GM18867 (cell line): Measurements from ENCODE around the gene CD99L2.

ENCODE experiments used
- ATAC-seq: cut with Tn5 transposase; IDR thresholded peaks from one replicate; pipeline ENCODE4 v1.9.1; 2021; ENCODE audit warnings: mild to moderate bottlenecking, moderate library complexity; ENCODE audit not compliant: unreplicated experiment

The CD99L2 gene

GRCh38 chrX:150806827-150807226 is 91.6 kb downstream of the CD99L2 start:
- no peak for ATAC-seq

GRCh38 chrX:150805736-150806135 is 92.7 kb downstream of the CD99L2 start:
- no peak for ATAC-seq

- ATAC-seq, result no peak
Measured at GRCh38 chrX:150792949-150793527, 105.4 kb downstream of the CD99L2 start.

- peak; percentile 81 for ATAC-seq
Measured at GRCh38 chrX:150790021-150790420, 108.4 kb downstream of the CD99L2 start.

GRCh38 chrX:150781677-150782076 is 116.8 kb downstream of the CD99L2 start:
- no peak for ATAC-seq

GRCh38 chrX:150779385-150779784 is 119.1 kb downstream of the CD99L2 start:
- no peak for ATAC-seq

- ATAC-seq, result no peak
Measured at GRCh38 chrX:150777328-150777992, 121.0 kb downstream of the CD99L2 start.

GRCh38 chrX:150775569-150776350 is 122.7 kb downstream of the CD99L2 start:
- ATAC-seq, result no peak

GRCh38 chrX:150774798-150775568 is 123.5 kb downstream of the CD99L2 start:
- ATAC-seq, result no peak

GRCh38 chrX:150773634-150774033 is 124.8 kb downstream of the CD99L2 start:
- no peak for ATAC-seq

- no peak for ATAC-seq
Measured at GRCh38 chrX:150773117-150773516, 125.4 kb downstream of the CD99L2 start.

GRCh38 chrX:150772150-150772970 is 126.1 kb downstream of the CD99L2 start:
- ATAC-seq, result peak; percentile 85

- no peak for ATAC-seq
Measured at GRCh38 chrX:150771116-150771515, 127.4 kb downstream of the CD99L2 start.

- no peak for ATAC-seq
Measured at GRCh38 chrX:150770623-150771022, 127.8 kb downstream of the CD99L2 start.

- ATAC-seq, result no peak
Measured at GRCh38 chrX:150769408-150769807, 129.1 kb downstream of the CD99L2 start.

GRCh38 chrX:150768580-150769190 is 129.8 kb downstream of the CD99L2 start:
- ATAC-seq, result no peak

GRCh38 chrX:150768132-150768485 is 130.4 kb downstream of the CD99L2 start:
- no peak for ATAC-seq

GRCh38 chrX:150767475-150768131 is 130.9 kb downstream of the CD99L2 start:
- no peak for ATAC-seq

GRCh38 chrX:150767045-150767395 is 131.4 kb downstream of the CD99L2 start:
- no peak for ATAC-seq
